ENCODE measurements around the gene DDX10. TPM values are rescaled to one million over a fixed set of nuclear protein-coding genes. Genes with fewer than 3 reads are reported as not detected.

Gene DDX10
- total RNA-seq, 2 experiments from 2014 or later = 15.0 to 15.4 TPM

GRCh38 chr11:108743851-108744250 is 79.0 kb downstream of the DDX10 start:
- no peaks in the 10 kb centered on the region for H3K36me3 ChIP-seq (ENCODE audit: insufficient read depth, low read length)
- H3K4me3 ChIP-seq (ENCODE audit: low read length) = no peak overlapping the region
- H3K9me3 Mint-ChIP-seq = peaks cover 10% of the 10 kb centered on the region
- no peak for DNase-seq
- TF ChIP-seq, protein P1, sequence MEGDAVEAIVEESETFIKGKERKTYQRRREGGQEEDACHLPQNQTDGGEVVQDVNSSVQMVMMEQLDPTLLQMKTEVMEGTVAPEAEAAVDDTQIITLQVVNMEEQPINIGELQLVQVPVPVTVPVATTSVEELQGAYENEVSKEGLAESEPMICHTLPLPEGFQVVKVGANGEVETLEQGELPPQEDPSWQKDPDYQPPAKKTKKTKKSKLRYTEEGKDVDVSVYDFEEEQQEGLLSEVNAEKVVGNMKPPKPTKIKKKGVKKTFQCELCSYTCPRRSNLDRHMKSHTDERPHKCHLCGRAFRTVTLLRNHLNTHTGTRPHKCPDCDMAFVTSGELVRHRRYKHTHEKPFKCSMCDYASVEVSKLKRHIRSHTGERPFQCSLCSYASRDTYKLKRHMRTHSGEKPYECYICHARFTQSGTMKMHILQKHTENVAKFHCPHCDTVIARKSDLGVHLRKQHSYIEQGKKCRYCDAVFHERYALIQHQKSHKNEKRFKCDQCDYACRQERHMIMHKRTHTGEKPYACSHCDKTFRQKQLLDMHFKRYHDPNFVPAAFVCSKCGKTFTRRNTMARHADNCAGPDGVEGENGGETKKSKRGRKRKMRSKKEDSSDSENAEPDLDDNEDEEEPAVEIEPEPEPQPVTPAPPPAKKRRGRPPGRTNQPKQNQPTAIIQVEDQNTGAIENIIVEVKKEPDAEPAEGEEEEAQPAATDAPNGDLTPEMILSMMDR (IDR thresholded peaks at IDR 0.05) = no peak
- H3K9me3 ChIP-seq (ENCODE audit: control insufficient read depth in 1 of 2, insufficient read depth in 1 of 2, low read length in 2 of 2) = no peaks in the 10 kb centered on the region
- H3K27me3 Mint-ChIP-seq = no peaks in the 10 kb centered on the region
- ATAC-seq (ENCODE audit: poor library complexity) = no peak
- no peak overlapping the region for H3K27ac Mint-ChIP-seq
- H3K4me1 Mint-ChIP-seq (ENCODE audit: low read depth) = peaks cover 16% of the 10 kb centered on the region
- ChIA-PET CTCF (interaction anchor here (1.3 kb wide), 1 partner anchor 9 kb away, joined by 4 read pairs; no protein-coding TSS in a partner anchor), POLR2A (no interaction called here)
- H3K4me3 Mint-ChIP-seq = no peak overlapping the region
- intact Hi-C loops (cut with DNase I, micrococcal nuclease) = no loop called here
- no peak overlapping the region for H3K27ac ChIP-seq (ENCODE audit: low read depth in 1 of 2, low read length in 2 of 2)
- H3K36me3 Mint-ChIP-seq (ENCODE audit: low read depth) = peaks cover 75% of the 10 kb centered on the region
- H3K27me3 ChIP-seq (ENCODE audit: control insufficient read depth in 1 of 2, insufficient read depth in 2 of 2, low read length in 2 of 2) = no peaks in the 10 kb centered on the region
- H3K4me1 ChIP-seq (ENCODE audit: insufficient read depth, low read length) = no peaks in the 10 kb centered on the region

DNA sequence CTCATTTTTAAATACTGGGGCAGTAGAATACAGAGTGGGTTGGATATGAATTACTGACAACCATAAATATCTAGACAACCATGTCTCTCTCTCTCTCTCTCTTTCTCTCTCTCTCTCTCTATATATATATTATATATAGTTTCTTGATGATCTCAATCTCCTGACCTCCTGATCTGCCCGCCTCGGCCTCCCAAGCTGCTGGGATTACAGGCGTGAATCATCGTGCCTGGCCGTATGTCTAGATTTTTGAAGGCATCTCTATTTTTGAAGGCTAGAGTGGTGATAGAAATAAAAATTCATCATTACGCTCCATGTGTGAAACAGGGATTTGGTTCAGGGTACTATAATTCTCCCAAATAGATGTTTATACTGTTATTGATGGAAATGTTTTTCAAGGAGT is 84.1 kb downstream of the DDX10 start:
- H3K36me3 ChIP-seq (ENCODE audit: insufficient read depth, low read length) = no peaks in the 10 kb centered on the region

DNA sequence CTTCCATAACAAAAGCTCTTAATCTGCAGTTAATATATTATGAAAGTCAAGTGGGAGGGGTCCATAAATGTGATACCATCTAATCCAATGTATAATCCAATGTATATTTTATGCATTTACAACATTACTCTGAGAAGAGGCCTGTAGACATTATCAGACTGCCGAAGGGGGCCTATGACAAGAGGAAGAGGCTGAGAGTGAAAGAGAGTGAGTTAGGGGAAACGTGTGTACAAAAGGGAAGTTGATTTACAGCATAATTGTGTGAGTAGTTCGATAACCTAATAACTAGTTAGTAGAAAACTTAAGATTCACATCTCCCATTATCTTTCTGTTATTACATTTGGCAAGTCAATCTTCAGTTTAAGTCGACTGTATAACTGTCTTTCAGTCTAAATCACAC is 86.6 kb downstream of the DDX10 start:
- no peaks in the 10 kb centered on the region for H3K9me3 ChIP-seq (ENCODE audit: control insufficient read depth in 1 of 2, insufficient read depth in 1 of 2, low read length in 2 of 2)
- no peak overlapping the region for H3K27ac ChIP-seq (ENCODE audit: low read depth in 1 of 2, low read length in 2 of 2)
- intact Hi-C loops (cut with DNase I, micrococcal nuclease) = no loop called here
- ATAC-seq (ENCODE audit: poor library complexity) (no peak), DNase-seq (no peak)
- H3K27me3 ChIP-seq (ENCODE audit: control insufficient read depth in 1 of 2, insufficient read depth in 2 of 2, low read length in 2 of 2) = no peaks in the 10 kb centered on the region
- no peaks in the 10 kb centered on the region for H3K4me1 ChIP-seq (ENCODE audit: insufficient read depth, low read length)
- no peak overlapping the region for H3K27ac Mint-ChIP-seq
- H3K9me3 Mint-ChIP-seq = no peaks in the 10 kb centered on the region
- H3K36me3 ChIP-seq (ENCODE audit: insufficient read depth, low read length) = no peaks in the 10 kb centered on the region
- H3K27me3 Mint-ChIP-seq = no peaks in the 10 kb centered on the region
- peaks cover 56% of the 10 kb centered on the region for H3K4me1 Mint-ChIP-seq (ENCODE audit: low read depth)
- H3K4me3 ChIP-seq (ENCODE audit: low read length) = no peak overlapping the region
- CTCF ChIA-PET = no interaction called here
- H3K4me3 Mint-ChIP-seq = no peak overlapping the region
- POLR2A ChIA-PET = no interaction called here
- H3K36me3 Mint-ChIP-seq (ENCODE audit: low read depth) = peaks cover 17% of the 10 kb centered on the region
- TF ChIP-seq, protein P1 (IDR thresholded peaks at IDR 0.05) = no peak

More for the DNA sequence above, 84.1 kb downstream of the DDX10 start:
- Histone ChIP-seq H3K27ac (ENCODE audit: low read depth in 1 of 2, low read length in 2 of 2) (no peak overlapping the region), H3K4me1 (ENCODE audit: insufficient read depth, low read length) (no peaks in the 10 kb centered on the region), H3K4me3 (ENCODE audit: low read length) (no peak overlapping the region), H3K27me3 (ENCODE audit: control insufficient read depth in 1 of 2, insufficient read depth in 2 of 2, low read length in 2 of 2) (no peaks in the 10 kb centered on the region), H3K9me3 (ENCODE audit: control insufficient read depth in 1 of 2, insufficient read depth in 1 of 2, low read length in 2 of 2) (no peaks in the 10 kb centered on the region)
- TF ChIP-seq, protein P1 (IDR thresholded peaks at IDR 0.05) = no peak
- Mint-ChIP-seq H3K27ac (no peak overlapping the region), H3K36me3 (ENCODE audit: low read depth) (peaks cover 32% of the 10 kb centered on the region), H3K4me1 (ENCODE audit: low read depth) (peaks cover 46% of the 10 kb centered on the region), H3K4me3 (no peak overlapping the region), H3K9me3 (no peaks in the 10 kb centered on the region), H3K27me3 (no peaks in the 10 kb centered on the region)
- ChIA-PET POLR2A (interaction anchor here (0.9 kb wide), 1 partner anchor 10 kb away, joined by 3 read pairs; no protein-coding TSS in a partner anchor), CTCF (no interaction called here)
- intact Hi-C loops (cut with DNase I, micrococcal nuclease) = no loop called here
- ATAC-seq (ENCODE audit: poor library complexity) (no peak), DNase-seq (no peak)

Measured in CD4-positive, alpha-beta T cell (primary cell).